Measurements from ENCODE around the gene DUS1L. TPM values are rescaled to one million over a fixed set of nuclear protein-coding genes. Genes with fewer than 3 reads are reported as not detected.
A peak's percentile ranks its signal among the peaks of the same experiment; 100 is the strongest.

DUS1L gene
- total RNA-seq, 4 donors from 2014 or later, result 98.6 to 306 (median 132) TPM

DNA sequence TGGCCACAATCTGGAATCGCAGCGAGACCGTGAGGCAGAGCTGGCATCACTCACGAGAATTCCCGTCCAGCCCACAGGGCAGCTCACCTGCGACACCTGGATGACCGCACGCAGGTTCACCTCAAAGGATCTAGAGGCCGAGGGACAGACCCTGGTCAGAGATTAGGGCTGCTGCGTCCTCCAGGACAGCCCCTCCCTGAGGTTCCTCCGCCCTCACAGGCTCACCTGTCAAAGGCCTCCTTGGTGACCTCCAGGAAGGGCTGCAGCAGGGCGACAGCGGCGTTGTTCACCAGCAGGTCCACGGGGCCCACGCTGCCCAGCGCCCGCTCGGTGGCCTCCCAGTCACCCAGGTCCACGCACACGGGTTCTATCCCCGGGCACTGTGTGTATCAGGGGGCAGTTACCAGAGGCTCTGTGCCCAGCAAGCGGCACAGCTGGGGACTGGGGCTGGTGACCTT is 28.9 kb downstream of the DUS1L start:
- H3K27ac ChIP-seq, result peak overlapping the region; percentile 90 to 99 (median 96)
- peak overlapping the region; percentile 60 to 71 (median 65) for H3K4me3 ChIP-seq
- intact Hi-C loops (cut with DNase I; ENCODE audit: low total_unique reads), result no loop called here
- peaks cover 8 to 24% (median 19%) of the 10 kb centered on the region in 4 donors for H3K4me1 ChIP-seq
- H3K27me3 ChIP-seq, result peaks cover 9% of the 10 kb centered on the region
- DNase-seq, result no peak
- TF ChIP-seq, protein P1, sequence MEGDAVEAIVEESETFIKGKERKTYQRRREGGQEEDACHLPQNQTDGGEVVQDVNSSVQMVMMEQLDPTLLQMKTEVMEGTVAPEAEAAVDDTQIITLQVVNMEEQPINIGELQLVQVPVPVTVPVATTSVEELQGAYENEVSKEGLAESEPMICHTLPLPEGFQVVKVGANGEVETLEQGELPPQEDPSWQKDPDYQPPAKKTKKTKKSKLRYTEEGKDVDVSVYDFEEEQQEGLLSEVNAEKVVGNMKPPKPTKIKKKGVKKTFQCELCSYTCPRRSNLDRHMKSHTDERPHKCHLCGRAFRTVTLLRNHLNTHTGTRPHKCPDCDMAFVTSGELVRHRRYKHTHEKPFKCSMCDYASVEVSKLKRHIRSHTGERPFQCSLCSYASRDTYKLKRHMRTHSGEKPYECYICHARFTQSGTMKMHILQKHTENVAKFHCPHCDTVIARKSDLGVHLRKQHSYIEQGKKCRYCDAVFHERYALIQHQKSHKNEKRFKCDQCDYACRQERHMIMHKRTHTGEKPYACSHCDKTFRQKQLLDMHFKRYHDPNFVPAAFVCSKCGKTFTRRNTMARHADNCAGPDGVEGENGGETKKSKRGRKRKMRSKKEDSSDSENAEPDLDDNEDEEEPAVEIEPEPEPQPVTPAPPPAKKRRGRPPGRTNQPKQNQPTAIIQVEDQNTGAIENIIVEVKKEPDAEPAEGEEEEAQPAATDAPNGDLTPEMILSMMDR (IDR thresholded peaks at IDR 0.05), result no peak
- no peak for TF ChIP-seq POLR2A (IDR thresholded peaks at IDR 0.05)
- TF ChIP-seq POLR2AphosphoS5 (IDR thresholded peaks at IDR 0.05), result no peak
- TF ChIP-seq EP300 (IDR thresholded peaks at IDR 0.05; ENCODE audit: low read depth), result no peak
- in situ Hi-C loops (cut with MboI; ENCODE audit: low pct_ligation_motif_present in 1 of 4, low pct_unique_long_range_greater_than_20kb in 1 of 4, low sequenced_read_pairs in 3 of 4), result loop anchor here in 3 of 4 donors (10.0 to 25.0 kb wide), 2 partner anchors 118 to 126 kb away; no protein-coding TSS in a partner anchor
- H3K9me3 ChIP-seq, result no peaks in the 10 kb centered on the region
- 25% methylated on average over 16 of the region's 23 CpGs; no CpG with 5 or more reads in 1 of the 2 donors for WGBS, 2 donors (ENCODE audit: low coverage in 1 of 2)
- H3K36me3 ChIP-seq, result no peaks in the 10 kb centered on the region

DNA sequence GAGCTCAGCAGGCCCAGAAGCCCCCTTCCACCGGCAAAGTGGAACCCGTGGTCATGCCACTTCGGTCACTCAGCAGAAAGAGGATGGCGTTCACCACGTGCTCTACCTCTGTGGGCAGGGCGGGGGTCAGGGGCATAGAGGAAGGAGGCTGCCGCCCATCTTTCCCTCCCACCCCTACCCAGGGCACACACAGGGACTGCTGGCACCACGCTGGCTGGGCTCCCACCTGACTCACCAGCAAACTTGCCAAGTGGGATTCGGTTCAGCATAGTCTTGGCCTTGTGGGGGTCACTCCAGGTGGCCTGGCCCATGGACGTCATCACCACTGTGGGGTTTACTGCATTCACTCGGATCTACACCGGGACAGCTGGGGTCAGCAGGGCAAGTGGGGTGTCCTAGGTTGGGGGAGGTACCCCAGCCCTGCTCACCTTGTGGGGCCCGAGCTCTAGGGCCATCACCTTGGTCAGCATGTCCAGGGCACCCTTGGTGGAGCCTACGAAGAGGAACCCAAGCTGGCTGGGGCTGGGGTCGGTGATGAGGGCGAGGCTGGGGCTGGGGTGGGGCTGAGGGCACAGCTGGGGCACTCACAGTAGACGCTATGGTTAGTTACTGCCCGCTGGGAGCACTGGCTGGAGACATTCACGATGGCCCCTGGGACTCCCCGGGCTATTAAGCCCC is 29.5 kb downstream of the DUS1L start:
- H3K27me3 ChIP-seq, result peaks cover 9% of the 10 kb centered on the region
- H3K36me3 ChIP-seq, result no peaks in the 10 kb centered on the region
- intact Hi-C loops (cut with DNase I; ENCODE audit: low total_unique reads) (no loop called here), in situ Hi-C loops (cut with MboI; ENCODE audit: low pct_ligation_motif_present in 1 of 4, low pct_unique_long_range_greater_than_20kb in 1 of 4, low sequenced_read_pairs in 3 of 4) (loop anchor here in 3 of 4 donors (10.0 to 25.0 kb wide), 2 partner anchors 119 to 126 kb away; no protein-coding TSS in a partner anchor)
- H3K4me3 ChIP-seq, result peak overlapping the region in 2 of 4 donors; percentile 60 to 71
- TF ChIP-seq POLR2AphosphoS5 (IDR thresholded peaks at IDR 0.05) (no peak), EP300 (IDR thresholded peaks at IDR 0.05; ENCODE audit: low read depth) (no peak), POLR2A (IDR thresholded peaks at IDR 0.05) (no peak)
- TF ChIP-seq, protein P1 (IDR thresholded peaks at IDR 0.05), result no peak
- H3K9me3 ChIP-seq, result no peaks in the 10 kb centered on the region
- DNase-seq, result no peak
- peak overlapping the region in 2 of 4 donors; percentile 90 to 96 for H3K27ac ChIP-seq
- H3K4me1 ChIP-seq, result peaks cover 8 to 25% (median 20%) of the 10 kb centered on the region in 4 donors
- WGBS, 2 donors (ENCODE audit: low coverage in 1 of 2), result 89% methylated on average over 20 of the region's 20 CpGs; no CpG with 5 or more reads in 1 of the 2 donors

DNA sequence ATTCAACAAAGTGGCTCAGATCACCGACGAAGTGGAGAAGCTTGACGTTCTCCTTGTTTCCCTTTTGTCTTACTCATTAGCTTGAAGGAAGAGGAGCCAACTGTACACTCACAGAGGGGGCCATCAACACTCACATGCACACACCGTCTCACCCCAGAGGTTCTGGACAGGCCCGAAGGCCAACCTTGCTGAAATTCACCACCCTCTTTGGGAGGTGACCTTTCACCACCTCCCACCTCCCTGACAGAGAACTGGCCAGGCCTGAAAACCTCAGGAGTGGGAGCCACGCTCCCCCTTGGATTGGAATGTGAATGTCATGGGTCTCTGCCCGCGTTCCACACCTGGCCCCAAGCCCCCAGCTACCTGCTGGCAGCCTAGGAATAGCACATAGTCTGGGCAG is 30.1 kb downstream of the DUS1L start:
- peaks cover 8 to 31% (median 26%) of the 10 kb centered on the region in 4 donors for H3K4me1 ChIP-seq
- in situ Hi-C loops (cut with MboI; ENCODE audit: low pct_ligation_motif_present in 1 of 4, low pct_unique_long_range_greater_than_20kb in 1 of 4, low sequenced_read_pairs in 3 of 4), result loop anchor here in 3 of 4 donors (10.0 to 25.0 kb wide), 2 partner anchors 119 to 127 kb away; no protein-coding TSS in a partner anchor
- intact Hi-C loops (cut with DNase I; ENCODE audit: low total_unique reads), result no loop called here

More for the DNA sequence above, 30.1 kb downstream of the DUS1L start:
- no peak for TF ChIP-seq POLR2AphosphoS5 (IDR thresholded peaks at IDR 0.05)
- no peak for TF ChIP-seq EP300 (IDR thresholded peaks at IDR 0.05; ENCODE audit: low read depth)
- TF ChIP-seq, protein P1 (IDR thresholded peaks at IDR 0.05), result no peak
- no peak for TF ChIP-seq POLR2A (IDR thresholded peaks at IDR 0.05)
- WGBS, 2 donors (ENCODE audit: low coverage in 1 of 2), result 87 to 94% methylated on average over 5 to 8 of the region's 8 CpGs
- H3K27me3 ChIP-seq, result peaks cover 9% of the 10 kb centered on the region
- DNase-seq, result no peak
- no peaks in the 10 kb centered on the region for H3K9me3 ChIP-seq
- H3K27ac ChIP-seq, result no peak overlapping the region
- no peak overlapping the region for H3K4me3 ChIP-seq
- no peaks in the 10 kb centered on the region for H3K36me3 ChIP-seq
